Fibroblast of peridontal ligament (primary cell): ENCODE measurements around the gene YIF1B.

ENCODE experiments used
- DNase-seq: peaks from one replicate; pipeline ENCODE4 v3.0.0-alpha.2; 2010; ENCODE audit errors: extremely low read depth

Gene YIF1B

GRCh38 chr19:38335949-38336637 lies 20.3 kb upstream of the YIF1B start:
- peak; percentile 88 for DNase-seq

- no peak for DNase-seq
Measured at GRCh38 chr19:38333245-38333644, 17.5 kb upstream of the YIF1B start.

DNA sequence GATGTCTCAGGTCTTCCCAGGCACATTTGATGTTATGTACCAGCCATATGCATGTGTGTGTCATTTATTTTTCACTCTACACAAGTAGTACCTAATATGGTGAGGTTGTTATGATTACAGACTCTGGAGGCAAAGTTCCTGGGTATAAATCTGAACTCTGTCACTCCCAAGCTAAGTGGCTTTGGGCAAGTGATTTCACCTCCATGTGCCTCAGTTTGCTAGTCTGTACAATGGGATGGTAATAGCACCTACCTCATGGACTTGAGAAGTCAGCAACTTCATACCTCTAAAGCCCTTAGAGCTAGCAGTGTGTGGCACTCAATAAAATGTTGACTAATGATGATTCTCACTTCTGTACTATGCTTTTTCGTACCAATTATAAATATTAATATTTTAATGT lies 16.0 kb upstream of the YIF1B start:
- DNase-seq: no peak

DNA sequence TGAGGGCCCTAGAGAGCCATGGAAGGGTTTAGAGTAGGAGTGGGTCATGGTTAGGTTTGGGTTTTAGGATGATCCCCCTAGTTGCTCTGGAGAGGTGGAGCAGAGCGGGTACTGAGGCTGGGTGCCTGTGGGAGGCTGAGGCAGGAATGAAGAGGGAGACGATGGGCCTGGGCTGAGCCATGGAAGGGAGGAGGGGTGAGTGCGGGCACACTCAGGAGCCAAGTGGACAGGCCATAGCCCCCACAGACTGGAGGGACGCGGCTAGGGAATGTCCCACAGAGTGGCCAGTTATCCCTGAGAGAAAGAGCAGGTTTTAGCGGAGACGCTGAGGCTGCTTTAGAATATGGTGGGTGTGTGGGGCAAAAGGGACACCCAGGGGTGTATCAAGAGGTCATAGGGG lies 13.9 kb upstream of the YIF1B start:
- no peak for DNase-seq

DNA sequence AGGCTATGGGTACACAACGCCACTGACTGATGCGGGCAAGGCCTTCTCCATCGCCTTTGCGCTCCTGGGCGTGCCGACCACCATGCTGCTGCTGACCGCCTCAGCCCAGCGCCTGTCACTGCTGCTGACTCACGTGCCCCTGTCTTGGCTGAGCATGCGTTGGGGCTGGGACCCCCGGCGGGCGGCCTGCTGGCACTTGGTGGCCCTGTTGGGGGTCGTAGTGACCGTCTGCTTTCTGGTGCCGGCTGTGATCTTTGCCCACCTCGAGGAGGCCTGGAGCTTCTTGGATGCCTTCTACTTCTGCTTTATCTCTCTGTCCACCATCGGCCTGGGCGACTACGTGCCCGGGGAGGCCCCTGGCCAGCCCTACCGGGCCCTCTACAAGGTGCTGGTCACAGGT lies 10.8 kb upstream of the YIF1B start:
- no peak for DNase-seq

DNA sequence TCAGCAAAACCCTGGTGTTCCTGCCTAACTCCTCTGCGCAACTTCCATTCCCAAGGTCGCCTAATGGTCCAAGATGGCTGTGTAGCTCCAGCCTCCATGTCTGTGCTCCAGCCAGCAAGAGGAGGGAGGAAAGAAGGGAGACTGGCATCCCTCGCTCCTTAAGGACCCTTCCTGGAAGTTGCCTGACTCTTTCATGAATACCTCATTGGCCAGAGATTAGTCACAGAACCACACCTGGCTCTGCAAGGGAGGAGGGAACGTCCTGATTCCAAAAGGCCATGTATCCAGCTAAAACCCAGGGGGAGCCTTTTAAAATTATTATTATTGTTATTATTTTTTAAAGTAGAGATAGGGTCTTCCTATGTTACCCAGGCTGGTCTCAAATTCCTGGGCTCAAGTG lies 8.7 kb upstream of the YIF1B start:
- DNase-seq: no peak

- DNase-seq: no peak
Measured at GRCh38 chr19:38323291-38323690, 7.5 kb upstream of the YIF1B start.

DNA sequence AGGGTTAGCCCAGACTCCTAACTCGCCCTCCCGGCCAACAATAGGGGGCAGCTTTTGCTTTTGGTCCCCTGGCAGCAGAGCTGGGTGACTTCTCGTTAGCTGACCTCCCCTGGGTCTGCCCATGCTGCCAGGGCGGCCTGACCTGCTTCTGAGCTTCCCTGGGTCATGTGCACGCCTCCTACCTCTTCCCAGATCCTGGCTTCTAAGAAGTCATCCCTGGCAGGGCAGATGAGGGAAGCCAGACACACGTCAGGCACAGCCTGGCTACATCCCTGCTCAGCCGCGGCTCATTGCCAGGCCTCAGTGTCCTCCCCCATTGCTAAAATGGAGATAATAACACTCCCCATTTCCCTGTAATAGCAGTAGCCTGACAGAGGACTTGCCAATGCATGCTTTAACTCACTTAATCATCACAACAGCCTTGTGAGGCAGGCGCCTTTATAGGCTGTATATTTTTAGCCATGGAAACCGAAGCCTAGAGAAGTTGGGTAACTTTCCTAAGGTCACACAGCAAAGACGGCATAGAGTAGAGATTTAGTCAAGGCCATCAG lies 6.0 kb upstream of the YIF1B start:
- DNase-seq: peak; percentile 9

- no peak for DNase-seq
Measured at GRCh38 chr19:38320969-38321339, 5.2 kb upstream of the YIF1B start.

GRCh38 chr19:38319421-38320258 lies 3.9 kb upstream of the YIF1B start, which contains the start of gene KCNK6:
Gene KCNK6 (plus strand): TSS chr19:38319845. CDS start chr19:38319951, 106 bp downstream.
- peak; percentile 7 for DNase-seq

GRCh38 chr19:38318660-38319059 lies 2.9 kb upstream of the YIF1B start:
- no peak for DNase-seq

DNA sequence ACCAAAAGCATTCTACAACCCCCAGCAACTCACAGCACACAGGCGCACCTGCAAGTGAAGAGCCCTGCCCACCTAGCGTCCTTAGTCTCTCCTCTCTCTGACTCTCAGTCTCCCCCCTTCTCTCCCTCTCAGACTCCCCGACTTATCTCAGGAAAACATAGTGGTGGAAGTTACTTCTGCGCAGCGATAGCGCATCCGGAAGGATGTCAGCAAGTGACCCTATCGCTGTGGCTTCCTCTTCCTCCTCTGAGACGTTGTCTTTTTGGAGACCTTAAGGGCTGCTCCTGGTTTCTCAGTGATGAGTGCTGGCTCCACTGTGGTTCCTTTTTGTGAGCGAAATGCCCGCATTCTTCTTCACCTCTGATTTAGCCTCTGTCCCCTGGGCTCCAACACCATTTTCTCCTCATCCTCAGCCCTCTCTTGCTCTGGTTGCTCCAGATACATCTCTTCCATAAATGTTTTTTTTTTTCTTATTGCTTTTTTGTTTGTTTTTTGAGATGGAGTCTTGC lies 1.4 kb upstream of the YIF1B start:
- DNase-seq: no peak

DNA sequence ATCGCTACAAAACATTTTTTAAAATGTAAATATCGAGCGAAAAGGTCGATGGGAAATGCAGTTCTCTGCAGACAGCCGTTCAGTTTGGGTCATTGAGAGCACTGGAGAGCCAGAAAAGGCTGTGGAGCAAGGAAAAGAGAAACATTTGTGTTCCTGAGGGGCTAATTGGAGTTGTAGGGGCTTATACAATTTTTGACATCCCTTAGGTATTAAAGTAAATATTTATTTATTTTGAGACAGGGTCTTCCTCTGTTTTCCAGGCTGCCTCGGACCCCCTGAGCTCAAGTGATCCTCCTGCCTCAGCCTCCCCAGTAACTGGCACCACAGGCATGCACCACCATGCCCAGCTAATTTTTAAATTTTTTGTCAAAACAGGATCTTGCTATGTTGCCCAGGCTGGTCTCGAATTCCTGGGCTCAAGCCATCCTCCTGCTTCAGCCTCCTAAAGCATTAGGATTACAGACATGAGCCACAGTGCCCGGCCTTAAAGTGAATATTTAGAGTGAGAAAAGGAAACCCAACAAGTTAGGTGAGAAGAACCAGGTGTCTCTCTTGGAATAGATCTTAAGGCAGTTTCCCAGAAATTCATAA lies 825 bp upstream of the YIF1B start:
- no peak for DNase-seq

DNA sequence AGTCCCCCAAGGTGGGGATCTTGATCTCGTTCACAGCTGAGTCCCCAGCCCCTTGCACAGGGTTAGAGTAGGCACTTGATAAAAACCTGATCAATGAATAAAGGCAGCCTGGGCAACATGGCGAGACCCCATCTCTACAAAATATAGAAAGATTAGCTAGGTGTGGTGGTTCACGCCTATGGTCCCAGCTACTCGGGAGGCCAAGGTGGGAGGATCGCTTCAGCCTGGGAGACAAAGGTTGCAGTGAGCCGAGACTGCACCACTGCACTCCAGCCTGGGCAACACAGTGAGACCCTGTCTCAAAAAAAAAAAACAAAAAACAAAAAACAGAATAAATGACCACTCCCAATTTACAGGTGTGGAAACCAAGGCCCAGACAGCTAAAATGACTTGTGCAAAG lies 4.8 kb downstream of the YIF1B start:
- DNase-seq: no peak

- DNase-seq: no peak
Measured at GRCh38 chr19:38310279-38310670, 5.5 kb downstream of the YIF1B start.

- no peak for DNase-seq
Measured at GRCh38 chr19:38309615-38310278, 6.0 kb downstream of the YIF1B start.

DNA sequence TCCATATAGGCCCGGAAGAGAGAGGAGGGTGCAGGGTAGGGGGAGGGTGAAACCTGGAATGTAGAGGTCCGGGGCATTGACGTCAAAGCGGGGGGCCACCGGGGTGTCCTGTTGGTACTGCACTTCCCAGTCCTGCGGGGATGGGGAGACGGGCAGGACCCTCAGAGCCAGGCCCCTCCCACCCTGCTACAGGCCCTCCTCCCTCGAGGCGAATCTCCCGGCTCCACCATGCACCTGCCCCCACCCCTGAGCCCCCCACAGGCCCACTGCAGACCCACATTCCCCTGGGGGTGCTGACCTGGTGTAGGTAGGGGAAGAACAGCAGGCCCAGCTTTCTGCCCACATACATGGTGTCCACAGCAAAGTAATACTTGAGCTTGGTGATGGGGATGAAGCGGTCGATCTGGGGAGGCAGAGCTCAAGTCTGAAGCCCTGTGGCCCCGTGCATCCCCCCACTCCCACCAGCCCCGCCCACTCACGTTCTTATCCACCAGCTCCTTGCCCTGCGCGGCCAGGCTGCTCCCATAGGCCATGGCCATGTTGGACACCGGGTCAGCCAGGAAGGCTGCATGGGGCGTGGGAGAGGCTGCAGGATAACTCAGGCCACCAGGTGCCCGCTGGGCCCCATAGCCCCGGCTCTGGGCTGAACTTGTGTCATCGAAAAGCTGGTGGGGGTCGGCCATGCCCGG lies 6.7 kb downstream of the YIF1B start:
- DNase-seq: no peak

- DNase-seq: no peak
Measured at GRCh38 chr19:38308006-38308766, 7.6 kb downstream of the YIF1B start.

DNA sequence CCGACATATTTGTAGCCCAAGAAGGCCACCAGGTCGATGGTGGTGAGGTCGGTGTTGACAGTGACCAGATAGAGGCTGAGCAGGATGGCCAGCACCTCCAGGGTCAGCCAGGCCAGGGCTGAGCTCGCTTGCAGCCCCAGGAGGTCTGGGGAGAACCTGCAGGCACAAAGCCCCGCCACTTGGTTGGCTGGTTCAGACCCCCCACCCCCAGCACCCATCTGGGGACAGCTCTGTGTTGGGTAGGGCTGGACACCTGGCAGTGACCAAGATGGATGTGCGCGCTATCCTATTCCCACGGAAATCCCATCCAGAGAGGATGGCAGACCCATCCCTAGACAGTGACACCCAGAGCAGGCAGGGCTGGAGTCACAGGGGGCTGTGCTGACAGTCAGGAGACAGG lies 8.2 kb downstream of the YIF1B start:
- no peak for DNase-seq

DNA sequence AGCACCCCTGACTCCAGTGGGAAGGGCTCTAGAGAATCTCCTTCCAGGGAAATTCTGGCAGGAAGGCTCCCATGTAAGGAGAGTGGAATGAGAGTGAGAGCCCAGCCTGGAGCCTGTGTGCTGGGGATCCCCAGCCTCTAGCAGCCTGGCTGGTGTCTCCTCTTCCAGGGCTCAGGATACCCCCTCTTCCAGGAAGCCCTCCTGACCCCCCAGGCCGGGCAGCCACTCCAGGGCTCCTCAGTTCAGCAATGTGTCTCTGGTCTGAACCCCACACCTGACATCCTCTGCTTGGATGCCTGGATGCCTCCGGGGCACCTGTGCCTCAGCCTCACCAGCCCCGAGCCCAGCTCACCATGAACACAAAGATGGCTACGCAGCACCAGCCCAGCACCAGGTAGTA lies 8.7 kb downstream of the YIF1B start:
- DNase-seq: no peak

- no peak for DNase-seq
Measured at GRCh38 chr19:38306236-38306635, 9.5 kb downstream of the YIF1B start.
